Activated T-cell treated with anti-CD3 and anti-CD28 coated beads, Interleukin-2, amount 50 U/mL, for 24 hours (primary cell): Measurements from ENCODE around the gene HCAR3.
A peak's percentile ranks its signal among the peaks of the same experiment; 100 is the strongest.
"Not testable (repeated sequence)": the region's sequence is repeated elsewhere in the genome, so short reads cannot be mapped to it uniquely, and the experiment has no call there.

Experiments used
- DNase-seq: peaks from one replicate; pipeline ENCODE4 v3.0.0-alpha.2; 2020
- H3K27ac Mint-ChIP-seq: 2 replicates; pipeline ENCODE4 v1.8.0; 2020; ENCODE audit warnings: mild to moderate bottlenecking, mixed read lengths
- H3K27me3 Mint-ChIP-seq: 2 replicates; pipeline ENCODE4 v1.8.0; 2020; ENCODE audit warnings: mixed read lengths
- H3K36me3 Mint-ChIP-seq: 2 replicates; pipeline ENCODE4 v1.8.0; 2020; ENCODE audit warnings: low read depth, mixed read lengths
- H3K4me1 Mint-ChIP-seq: 2 replicates; pipeline ENCODE4 v1.8.0; 2020; ENCODE audit warnings: low read depth, mixed read lengths
- H3K4me3 Mint-ChIP-seq: 2 replicates; pipeline ENCODE4 v1.8.0; 2020; ENCODE audit warnings: mild to moderate bottlenecking, moderate library complexity, mixed read lengths
- H3K9me3 Mint-ChIP-seq: 2 replicates; pipeline ENCODE4 v1.8.0; 2020; ENCODE audit warnings: mixed read lengths

HCAR3 gene

DNA sequence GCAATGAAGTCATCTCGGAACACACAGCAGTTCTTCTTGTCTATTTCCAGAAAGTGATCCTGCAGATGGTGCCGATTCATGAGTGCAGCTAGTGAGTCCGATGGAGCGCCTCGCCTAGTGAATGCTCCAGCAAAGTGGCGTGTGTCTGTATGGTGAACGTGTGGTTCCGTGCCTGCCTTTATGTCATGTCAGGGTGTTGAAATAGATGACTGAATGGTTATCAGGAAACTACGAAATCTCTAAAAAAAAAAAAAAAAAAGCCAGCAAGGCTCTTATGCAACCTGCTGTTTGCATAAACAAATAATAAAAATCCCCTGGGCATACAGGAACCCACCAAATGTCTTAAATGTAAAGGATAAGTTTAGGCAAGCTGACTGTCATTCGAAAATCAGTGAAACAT, at the start of gene HCAR3:
Gene HCAR3 (minus strand): TSS at position 154 of the 400 bp plus-strand sequence. CDS start 74 bp downstream, at position 80.
- not testable (repeated sequence) for H3K27ac Mint-ChIP-seq, H3K4me3 Mint-ChIP-seq, H3K9me3 Mint-ChIP-seq, H3K27me3 Mint-ChIP-seq, H3K36me3 Mint-ChIP-seq, DNase-seq
- peaks cover 19% of the 10 kb centered on the region for H3K4me1 Mint-ChIP-seq

GRCh38 chr12:122757568-122757967, 41.0 kb upstream of the HCAR3 start:
- Mint-ChIP-seq H3K36me3 (peaks cover 96% of the 10 kb centered on the region), H3K4me1 (peaks cover 49% of the 10 kb centered on the region)

GRCh38 chr12:122754790-122755189, 38.2 kb upstream of the HCAR3 start:
- Mint-ChIP-seq H3K36me3 (peaks cover 69% of the 10 kb centered on the region), H3K4me3 (peak overlapping the region; percentile 93), H3K4me1 (peaks cover 53% of the 10 kb centered on the region), H3K27ac (peak overlapping the region; percentile 98), H3K9me3 (no peaks in the 10 kb centered on the region), H3K27me3 (no peaks in the 10 kb centered on the region)
- no peak for DNase-seq

More at GRCh38 chr12:122757568-122757967, 41.0 kb upstream of the HCAR3 start:
- Mint-ChIP-seq H3K4me3 (no peak overlapping the region), H3K27ac (peak overlapping the region; percentile 59), H3K27me3 (no peaks in the 10 kb centered on the region), H3K9me3 (no peaks in the 10 kb centered on the region)
- no peak for DNase-seq

DNA sequence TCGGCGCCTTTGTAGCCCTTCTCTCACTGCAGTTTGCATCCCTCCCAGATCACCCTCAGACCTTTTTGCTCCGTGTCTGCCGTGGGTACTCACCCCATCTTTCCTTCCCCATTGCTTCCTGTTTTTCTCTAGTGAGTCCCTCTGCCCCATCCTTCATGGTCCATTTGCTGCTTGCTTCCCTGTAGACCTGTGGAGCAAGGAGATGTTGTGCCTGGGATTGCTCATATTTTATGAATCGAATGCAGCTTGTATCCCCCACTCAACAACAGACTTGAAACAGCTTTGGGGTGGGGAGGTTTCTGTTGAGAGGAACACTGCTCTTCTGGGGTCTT, 36.7 kb upstream of the HCAR3 start:
- H3K27me3 Mint-ChIP-seq = no peaks in the 10 kb centered on the region
- peaks cover 56% of the 10 kb centered on the region for H3K36me3 Mint-ChIP-seq
- DNase-seq = no peak
- no peaks in the 10 kb centered on the region for H3K9me3 Mint-ChIP-seq
- H3K27ac Mint-ChIP-seq = peak overlapping the region; percentile 98
- peak overlapping the region; percentile 93 for H3K4me3 Mint-ChIP-seq
- H3K4me1 Mint-ChIP-seq = peaks cover 50% of the 10 kb centered on the region

DNA sequence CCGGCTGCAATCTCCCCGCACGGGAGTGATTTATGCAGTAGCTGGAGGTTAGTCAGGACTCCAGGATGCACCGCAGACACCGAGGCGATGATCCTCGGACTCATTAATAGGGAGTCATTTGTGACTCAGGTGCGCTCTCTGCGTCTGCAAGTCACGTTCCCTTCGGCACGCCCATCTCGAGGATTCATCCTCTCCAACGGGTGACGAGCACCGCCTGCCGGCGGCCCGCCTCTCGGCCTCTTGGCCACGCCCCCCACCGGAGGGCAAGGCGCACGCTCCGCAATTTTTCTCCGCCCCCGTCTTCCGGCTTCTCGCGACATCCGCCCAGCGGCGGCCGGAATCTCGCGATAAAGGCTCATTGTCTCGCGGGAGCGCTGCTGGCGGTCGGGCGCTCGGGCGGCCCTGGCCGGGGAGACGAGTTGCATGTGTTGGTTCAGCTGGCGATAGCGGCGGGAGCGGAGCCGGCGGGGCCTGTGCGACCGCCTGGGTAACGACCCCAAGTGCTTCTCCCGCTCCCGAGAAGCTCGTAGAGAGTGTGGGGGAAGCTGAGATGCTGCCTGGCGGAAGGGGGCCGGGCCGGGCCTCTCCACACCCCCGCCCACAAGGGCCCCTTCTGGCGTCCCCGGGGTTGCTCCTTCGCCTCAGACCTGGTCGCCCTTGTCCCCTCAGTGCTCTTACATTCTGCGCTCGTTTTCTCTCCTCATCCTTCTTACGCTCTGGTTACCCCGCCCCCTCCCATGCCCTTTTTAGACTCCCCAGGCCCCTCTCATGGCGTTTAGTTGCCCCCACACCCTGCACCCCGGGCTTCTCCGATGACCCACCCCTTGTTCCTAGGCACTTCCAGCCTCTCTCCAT, 36.1 kb upstream of the HCAR3 start, which contains the start of gene DENR:
Gene DENR (plus strand): TSS at position 361 of the 855 bp plus-strand sequence. CDS start 878 bp downstream, outside the sequence.
- DNase-seq = peak; percentile 100
- H3K27ac Mint-ChIP-seq = peak within 1 kb of the TSS; percentile 98
- H3K4me1 Mint-ChIP-seq = peaks cover 48% of the 10 kb centered on the region
- peaks cover 50% of the 10 kb centered on the region for H3K36me3 Mint-ChIP-seq
- no peaks in the 10 kb centered on the region for H3K27me3 Mint-ChIP-seq
- H3K9me3 Mint-ChIP-seq = no peaks in the 10 kb centered on the region
- H3K4me3 Mint-ChIP-seq = peak within 1 kb of the TSS; percentile 93

DNA sequence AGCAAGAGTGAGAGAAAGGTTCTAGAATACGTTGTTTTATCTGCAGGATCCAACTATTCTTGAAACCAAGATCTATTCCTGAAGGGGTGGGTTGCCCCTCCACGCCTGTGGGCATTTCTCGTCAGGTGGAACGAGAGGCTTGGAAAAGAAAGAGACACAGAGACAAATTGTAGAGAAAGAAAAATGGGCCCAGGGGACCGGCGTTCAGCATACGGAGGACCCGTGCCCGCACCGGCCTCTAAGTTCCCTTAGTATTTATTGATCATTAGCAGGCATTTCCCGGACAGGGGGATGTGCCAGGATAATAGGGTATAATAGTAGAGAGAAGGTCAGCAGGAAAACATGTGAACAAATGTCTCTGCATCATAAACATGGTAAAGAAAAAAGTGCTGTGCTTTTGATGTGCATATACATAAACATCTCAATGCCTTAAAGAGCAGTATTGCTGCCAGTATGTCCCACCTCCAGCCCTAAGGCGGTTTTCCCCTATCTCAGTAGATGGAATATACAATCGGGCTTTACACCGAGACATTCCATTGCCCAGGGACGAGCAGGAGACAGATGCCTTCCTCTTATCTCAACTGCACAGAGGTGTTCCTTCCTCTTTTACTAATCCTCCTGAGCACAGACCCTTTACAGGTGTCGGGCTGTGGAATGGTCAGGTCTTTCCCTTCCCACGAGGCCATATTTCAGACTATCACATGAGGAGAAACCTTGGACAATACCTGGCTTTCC, 34.3 kb upstream of the HCAR3 start:
- H3K36me3 Mint-ChIP-seq = peaks cover 33% of the 10 kb centered on the region
- not testable (repeated sequence) for H3K27me3 Mint-ChIP-seq, H3K9me3 Mint-ChIP-seq
- peak overlapping the region; percentile 85 for H3K27ac Mint-ChIP-seq
- DNase-seq = peak; percentile 25
- H3K4me3 Mint-ChIP-seq = peak overlapping the region; percentile 93
- peaks cover 38% of the 10 kb centered on the region for H3K4me1 Mint-ChIP-seq

- H3K36me3 Mint-ChIP-seq = peaks cover 22% of the 10 kb centered on the region
- H3K4me3 Mint-ChIP-seq = no peak overlapping the region
- peaks cover 30% of the 10 kb centered on the region for H3K4me1 Mint-ChIP-seq
- no peaks in the 10 kb centered on the region for H3K9me3 Mint-ChIP-seq
- no peaks in the 10 kb centered on the region for H3K27me3 Mint-ChIP-seq
- peak; percentile 16 for DNase-seq
- H3K27ac Mint-ChIP-seq = no peak overlapping the region
Measured at GRCh38 chr12:122749569-122750332, 33.1 kb upstream of the HCAR3 start.

DNA sequence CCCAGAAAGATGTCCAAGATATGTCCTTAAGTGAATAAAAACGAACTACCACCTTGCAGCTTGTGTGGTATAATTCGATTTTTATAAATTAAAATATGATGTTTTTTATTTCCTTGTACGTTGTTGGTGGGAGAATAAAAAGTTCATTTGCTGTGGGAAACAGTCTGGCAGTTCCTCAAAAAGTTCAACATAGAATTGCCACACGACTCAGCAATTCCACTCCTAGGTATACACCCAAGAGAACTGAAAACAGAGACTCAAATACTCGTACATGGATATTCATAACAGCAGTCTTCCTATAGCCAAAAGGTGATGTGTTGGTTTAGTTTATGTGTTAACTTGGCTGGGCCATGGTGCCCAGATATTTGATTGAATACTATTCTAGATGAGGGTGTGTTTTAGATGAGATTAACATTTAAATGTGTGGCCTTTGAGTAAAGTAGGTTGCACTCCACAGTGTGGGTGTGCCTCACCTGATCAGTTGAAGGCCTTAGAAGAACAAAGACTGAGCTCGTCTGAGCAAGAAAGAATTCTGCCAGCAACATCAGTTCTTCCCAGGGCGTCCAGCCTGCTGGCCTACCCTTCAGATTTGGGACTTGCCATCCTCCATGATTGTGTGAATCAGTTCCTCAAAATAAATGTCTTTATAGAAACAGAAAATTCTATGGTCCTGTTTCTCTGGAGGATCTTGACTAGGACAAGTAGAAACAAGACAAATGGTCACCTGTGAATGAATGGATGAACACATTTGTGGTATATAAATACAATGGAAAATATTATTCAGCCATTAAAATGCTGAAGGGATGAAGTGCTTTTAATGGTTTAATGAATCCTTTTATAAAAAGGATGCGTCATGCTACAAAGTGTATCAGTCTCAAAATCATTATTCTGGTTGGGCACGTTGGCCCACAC, 30.9 kb upstream of the HCAR3 start:
- peak; percentile 17 for DNase-seq
- peaks cover 15% of the 10 kb centered on the region for H3K4me1 Mint-ChIP-seq
- no peaks in the 10 kb centered on the region for H3K36me3 Mint-ChIP-seq
- no peak overlapping the region for H3K27ac Mint-ChIP-seq
- no peak overlapping the region for H3K4me3 Mint-ChIP-seq
- H3K27me3 Mint-ChIP-seq = no peaks in the 10 kb centered on the region
- no peaks in the 10 kb centered on the region for H3K9me3 Mint-ChIP-seq

DNA sequence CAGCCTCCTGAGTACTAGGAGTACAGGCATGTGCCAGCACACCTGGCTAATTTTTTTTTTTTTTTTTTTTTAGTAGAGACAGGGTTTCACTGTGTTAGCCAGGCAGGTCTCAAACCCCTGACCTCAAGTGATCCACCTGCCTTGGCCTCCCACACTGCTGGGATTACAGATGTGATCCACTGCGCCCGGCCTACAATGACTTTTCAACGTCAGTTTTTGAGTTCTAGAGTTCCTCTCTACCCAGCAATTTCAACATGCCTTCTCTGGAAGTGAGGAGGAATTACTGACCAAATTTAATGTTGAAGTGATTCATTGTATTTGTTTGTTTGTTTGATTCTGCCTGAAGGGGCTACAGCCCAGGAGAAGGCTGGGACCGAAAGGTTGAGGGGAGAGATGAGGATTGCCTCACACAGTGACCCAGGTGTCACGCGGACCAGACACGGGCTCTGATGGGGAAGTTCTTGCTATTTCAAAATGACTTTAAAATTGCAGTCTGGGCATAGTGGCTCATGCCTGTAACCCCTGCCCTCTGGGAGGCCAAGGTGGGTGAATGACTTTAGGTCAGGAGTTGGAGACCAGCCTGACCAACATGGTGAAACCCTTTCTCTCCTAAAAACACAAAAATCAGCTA, 27.4 kb upstream of the HCAR3 start:
- H3K4me1 Mint-ChIP-seq = peaks cover 4% of the 10 kb centered on the region
- no peaks in the 10 kb centered on the region for H3K36me3 Mint-ChIP-seq
- DNase-seq = peak; percentile 5
- H3K27me3 Mint-ChIP-seq = no peaks in the 10 kb centered on the region
- no peak overlapping the region for H3K4me3 Mint-ChIP-seq
- H3K9me3 Mint-ChIP-seq = no peaks in the 10 kb centered on the region
- no peak overlapping the region for H3K27ac Mint-ChIP-seq

- H3K27ac Mint-ChIP-seq = no peak overlapping the region
Measured at GRCh38 chr12:122740351-122740750, 23.7 kb upstream of the HCAR3 start.

DNA sequence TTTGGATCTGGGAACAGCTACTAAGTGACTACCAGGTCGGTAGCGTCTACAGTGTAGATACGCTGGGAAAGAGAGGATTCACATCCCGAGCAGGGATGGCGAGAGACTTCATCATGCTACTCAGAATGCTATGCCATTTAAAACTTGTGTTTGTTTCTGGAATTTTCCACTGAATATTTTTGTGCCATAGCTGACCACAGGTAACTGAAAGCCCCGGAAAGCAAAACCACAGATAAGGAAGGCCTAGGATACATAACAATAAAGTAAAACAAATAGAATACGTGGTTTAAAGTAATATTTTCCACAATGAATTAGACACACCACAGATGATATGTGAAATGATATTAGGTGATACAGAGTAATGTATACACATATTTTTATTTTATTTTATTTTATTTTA, 22.0 kb upstream of the HCAR3 start:
- peaks cover 16% of the 10 kb centered on the region for H3K4me1 Mint-ChIP-seq
- no peak overlapping the region for H3K4me3 Mint-ChIP-seq
- H3K27ac Mint-ChIP-seq = no peak overlapping the region
- no peaks in the 10 kb centered on the region for H3K36me3 Mint-ChIP-seq
- no peaks in the 10 kb centered on the region for H3K9me3 Mint-ChIP-seq
- H3K27me3 Mint-ChIP-seq = no peaks in the 10 kb centered on the region
- no peak for DNase-seq

More at GRCh38 chr12:122740351-122740750, 23.7 kb upstream of the HCAR3 start:
- DNase-seq = peak; percentile 6
- H3K27me3 Mint-ChIP-seq = no peaks in the 10 kb centered on the region
- peaks cover 9% of the 10 kb centered on the region for H3K4me1 Mint-ChIP-seq
- no peak overlapping the region for H3K4me3 Mint-ChIP-seq
- H3K36me3 Mint-ChIP-seq = no peaks in the 10 kb centered on the region
- H3K9me3 Mint-ChIP-seq = no peaks in the 10 kb centered on the region

- peak overlapping the region; percentile 90 for H3K27ac Mint-ChIP-seq
- peaks cover 4% of the 10 kb centered on the region for H3K27me3 Mint-ChIP-seq
- H3K9me3 Mint-ChIP-seq = no peaks in the 10 kb centered on the region
- H3K36me3 Mint-ChIP-seq = no peaks in the 10 kb centered on the region
- H3K4me3 Mint-ChIP-seq = no peak overlapping the region
- peaks cover 67% of the 10 kb centered on the region for H3K4me1 Mint-ChIP-seq
- DNase-seq = peak; percentile 26
Measured at GRCh38 chr12:122732611-122733010, 16.0 kb upstream of the HCAR3 start.

DNA sequence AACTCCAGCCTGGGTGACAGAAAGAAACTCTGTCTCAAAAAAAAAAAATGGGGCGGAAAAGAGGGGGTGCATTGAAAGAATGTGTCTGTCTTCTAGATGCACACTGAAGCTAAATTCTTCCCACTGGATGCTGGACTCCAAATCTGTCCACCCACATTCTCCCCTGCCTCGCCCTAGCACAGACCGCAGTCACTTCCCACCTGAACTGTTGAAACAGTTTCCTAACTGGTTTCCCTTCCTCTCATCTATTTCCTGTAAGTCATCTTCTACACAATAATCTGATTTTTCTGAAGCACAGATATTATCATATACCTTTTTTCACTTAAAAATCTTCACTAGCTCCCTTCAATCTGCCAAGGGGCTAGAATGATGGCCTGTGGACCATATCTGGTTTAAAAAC, 15.6 kb upstream of the HCAR3 start:
- Mint-ChIP-seq H3K4me3 (no peak overlapping the region), H3K27me3 (peaks cover 4% of the 10 kb centered on the region), H3K9me3 (no peaks in the 10 kb centered on the region), H3K4me1 (peaks cover 70% of the 10 kb centered on the region), H3K36me3 (no peaks in the 10 kb centered on the region), H3K27ac (peak overlapping the region; percentile 90)
- peak; percentile 46 for DNase-seq
